ENCODE measurements around the gene ATE1.
"Not testable (repeated sequence)": the region's sequence is repeated elsewhere in the genome, so short reads cannot be mapped to it uniquely, and the experiment has no call there.

The ATE1 gene

GRCh38 chr10:121774813-121775212, 153.0 kb downstream of the ATE1 start:
- no peak for DNase-seq

- DNase-seq, result no peak
These were observed 153.4 kb downstream of the ATE1 start for GRCh38 chr10:121774404-121774803.

GRCh38 chr10:121772884-121773283, 154.9 kb downstream of the ATE1 start:
- DNase-seq, result no peak

GRCh38 chr10:121772406-121772805, 155.4 kb downstream of the ATE1 start:
- no peak for DNase-seq

GRCh38 chr10:121771966-121772365, 155.9 kb downstream of the ATE1 start:
- DNase-seq, result no peak

GRCh38 chr10:121766426-121766825, 161.4 kb downstream of the ATE1 start:
- DNase-seq, result no peak

- no peak for DNase-seq
These were observed 162.6 kb downstream of the ATE1 start for GRCh38 chr10:121765204-121765603.

- DNase-seq, result no peak
These were observed 163.4 kb downstream of the ATE1 start for GRCh38 chr10:121764233-121764942.

GRCh38 chr10:121757241-121757640, 170.6 kb downstream of the ATE1 start:
- DNase-seq, result not testable (repeated sequence)

GRCh38 chr10:121755496-121755895, 172.3 kb downstream of the ATE1 start:
- DNase-seq, result not testable (repeated sequence)

GRCh38 chr10:121754666-121755065, 173.2 kb downstream of the ATE1 start:
- DNase-seq, result no peak

- DNase-seq, result no peak
These were observed 173.9 kb downstream of the ATE1 start for GRCh38 chr10:121753726-121754476.

GRCh38 chr10:121751191-121751760, 176.6 kb downstream of the ATE1 start:
- DNase-seq, result no peak

GRCh38 chr10:121747163-121747775, 180.6 kb downstream of the ATE1 start:
- no peak for DNase-seq

- no peak for DNase-seq
These were observed 186.5 kb downstream of the ATE1 start for GRCh38 chr10:121741248-121741792.

- DNase-seq, result no peak
These were observed 187.8 kb downstream of the ATE1 start for GRCh38 chr10:121740069-121740468.

- no peak for DNase-seq
These were observed 188.7 kb downstream of the ATE1 start for GRCh38 chr10:121739114-121739513.

- DNase-seq, result no peak
These were observed 191.3 kb downstream of the ATE1 start for GRCh38 chr10:121736315-121737130.

- no peak for DNase-seq
These were observed 192.6 kb downstream of the ATE1 start for GRCh38 chr10:121735263-121735662.

- DNase-seq, result no peak
These were observed 193.2 kb downstream of the ATE1 start for GRCh38 chr10:121734589-121735045.

GRCh38 chr10:121732656-121733445, 195.0 kb downstream of the ATE1 start:
- DNase-seq, result no peak
